GM12892 (cell line): ENCODE measurements around the gene LRRC42.

Experiments used
- DNase-seq: peaks from one replicate; pipeline ENCODE4 v3.0.0; 2011; ENCODE audit not compliant: insufficient read length
- FAIRE-seq: peaks from 2 replicates; lab custom pipeline; 2011; peaks lifted over from hg19 to GRCh38; lab: Jason Lieb, UNC
- POLR2A ChIP-seq: IDR thresholded peaks from 2 replicates; pipeline ENCODE4 v1.6.1; 2011; ENCODE audit warnings: low read depth, low read length, control low read depth
- POLR2AphosphoS5 ChIP-seq: IDR thresholded peaks from 2 replicates; pipeline ENCODE4 v1.6.1; 2011; ENCODE audit warnings: low read depth, low read length, control low read depth
- TAF1 ChIP-seq: IDR thresholded peaks from 2 replicates; pipeline ENCODE4 v1.6.1; 2011; ENCODE audit warnings: low read depth, mild to moderate bottlenecking, control low read depth, low read length, borderline replicate concordance

Gene LRRC42

DNA sequence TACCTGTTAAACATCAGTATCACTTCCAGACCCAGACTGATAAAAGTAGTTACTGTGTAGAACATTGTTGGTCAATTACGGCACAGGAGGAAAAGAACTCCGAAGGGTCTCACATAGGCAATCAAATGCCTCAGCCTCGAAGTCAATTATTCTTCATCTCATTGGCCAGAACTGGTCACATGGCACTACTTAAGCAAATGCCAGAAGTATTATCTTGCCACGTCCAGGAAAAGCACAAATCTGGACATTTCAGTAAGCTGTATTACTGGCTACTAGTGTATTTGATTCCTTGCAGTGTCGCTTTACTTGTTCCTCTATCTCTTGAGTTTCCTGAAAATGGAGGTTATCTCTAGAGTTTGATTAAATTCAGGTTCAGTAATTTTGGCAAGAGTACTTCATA, 27.8 kb upstream of the LRRC42 start:
- no peak for DNase-seq

DNA sequence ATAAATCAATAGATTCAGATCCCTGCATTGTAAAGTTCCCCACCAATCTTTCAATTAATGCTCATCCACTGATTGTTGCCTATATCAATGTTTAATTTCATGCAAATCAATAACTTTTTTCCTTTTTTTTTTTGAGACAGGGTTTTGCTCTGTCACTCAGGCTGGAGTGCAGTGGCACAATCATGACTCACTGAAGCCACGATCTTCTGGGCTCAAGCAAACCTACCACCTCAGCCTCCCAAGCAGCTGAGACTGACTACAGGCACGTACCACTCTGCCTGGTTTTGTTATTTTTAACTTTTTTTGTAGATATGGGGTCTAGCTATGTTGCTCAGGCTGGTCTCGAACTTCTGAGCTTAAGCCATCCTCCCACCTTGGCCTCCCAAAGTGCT, 26.5 kb upstream of the LRRC42 start:
- TF ChIP-seq TAF1 (no peak), POLR2A (no peak), POLR2AphosphoS5 (no peak)
- peak; percentile 33 for FAIRE-seq
- no peak for DNase-seq

More for the DNA sequence above, 27.8 kb upstream of the LRRC42 start:
- FAIRE-seq = no peak
- no peak for TF ChIP-seq POLR2AphosphoS5
- TF ChIP-seq TAF1 = no peak
- TF ChIP-seq POLR2A = no peak

- DNase-seq (no peak), FAIRE-seq (no peak)
- TF ChIP-seq POLR2AphosphoS5 = no peak
- no peak for TF ChIP-seq TAF1
- TF ChIP-seq POLR2A = no peak
Measured at GRCh38 chr1:53927376-53927881, 18.7 kb upstream of the LRRC42 start.

DNA sequence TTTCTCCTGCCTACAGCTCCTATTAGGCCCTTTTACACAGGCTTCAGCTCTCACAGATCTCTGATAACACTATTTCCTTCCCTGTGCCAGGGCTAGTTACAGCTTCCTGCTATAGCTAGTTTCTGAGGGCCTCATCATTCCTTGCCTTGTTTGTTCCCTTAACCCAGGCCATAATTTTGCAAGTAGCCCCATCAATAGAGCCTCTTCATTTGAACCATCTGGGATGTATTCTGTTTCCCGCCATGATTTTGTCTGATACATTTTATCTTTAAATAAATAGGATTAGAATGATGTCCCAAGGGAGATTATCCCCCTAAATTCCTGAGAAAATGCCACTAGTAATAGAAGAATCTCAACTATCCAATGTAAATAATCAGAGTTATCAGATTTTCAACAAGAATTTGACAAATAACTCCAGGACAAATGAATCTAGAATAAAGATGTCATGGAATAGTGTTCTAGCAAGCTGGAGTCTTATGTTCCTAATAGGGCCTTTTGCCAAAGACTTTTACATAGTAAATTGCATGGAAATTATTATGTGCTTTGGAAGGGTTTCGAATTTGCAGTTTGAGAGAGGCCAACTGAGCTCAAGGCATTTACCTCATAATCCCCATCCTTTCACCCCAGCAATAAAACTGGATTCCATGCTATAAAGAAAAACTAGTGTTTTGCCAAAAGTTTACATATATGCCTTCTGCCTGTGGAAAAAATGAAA, 16.7 kb upstream of the LRRC42 start:
- no peak for TF ChIP-seq POLR2A
- no peak for TF ChIP-seq POLR2AphosphoS5
- no peak for TF ChIP-seq TAF1
- DNase-seq = no peak
- no peak for FAIRE-seq

DNA sequence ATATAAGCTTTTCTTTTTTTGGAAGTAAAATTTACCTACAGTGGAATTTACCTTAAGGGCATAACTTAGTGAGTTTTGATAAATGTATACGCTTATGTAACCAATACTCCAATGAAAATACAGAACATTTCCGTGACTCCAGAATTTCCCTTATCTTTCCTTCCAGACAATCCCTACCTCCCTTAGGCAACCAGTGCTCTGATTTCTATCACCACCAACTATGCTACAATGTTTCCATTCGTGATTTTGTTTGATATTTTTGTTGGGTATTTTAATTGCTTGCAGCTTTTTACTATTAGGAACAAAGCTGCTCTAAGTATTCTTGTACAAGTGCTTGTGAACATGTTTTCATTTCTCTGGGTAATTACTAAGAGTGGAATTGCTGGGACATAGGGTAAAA, 15.2 kb upstream of the LRRC42 start:
- FAIRE-seq (no peak), DNase-seq (no peak)
- TF ChIP-seq POLR2A (no peak), TAF1 (no peak), POLR2AphosphoS5 (no peak)

DNA sequence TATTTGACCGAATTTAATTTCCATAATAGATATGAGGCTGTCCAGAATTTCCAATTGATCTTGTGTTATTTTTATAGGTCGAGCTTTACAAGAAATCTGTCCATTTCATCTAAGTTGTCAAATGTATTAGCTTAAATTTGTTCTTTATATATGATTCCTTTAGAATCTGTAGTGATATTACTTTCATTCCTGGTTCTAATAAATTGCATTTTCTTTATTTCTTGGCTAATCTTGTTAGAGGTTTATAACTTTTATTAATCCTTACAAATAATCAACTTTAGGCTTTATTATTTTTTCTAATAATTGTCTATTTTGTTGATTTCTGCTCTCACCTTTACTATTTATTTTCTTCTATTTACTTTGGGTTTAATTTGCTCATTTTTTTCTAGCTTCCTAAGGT, 14.6 kb upstream of the LRRC42 start:
- no peak for FAIRE-seq
- TF ChIP-seq POLR2A (no peak), TAF1 (no peak), POLR2AphosphoS5 (no peak)

DNA sequence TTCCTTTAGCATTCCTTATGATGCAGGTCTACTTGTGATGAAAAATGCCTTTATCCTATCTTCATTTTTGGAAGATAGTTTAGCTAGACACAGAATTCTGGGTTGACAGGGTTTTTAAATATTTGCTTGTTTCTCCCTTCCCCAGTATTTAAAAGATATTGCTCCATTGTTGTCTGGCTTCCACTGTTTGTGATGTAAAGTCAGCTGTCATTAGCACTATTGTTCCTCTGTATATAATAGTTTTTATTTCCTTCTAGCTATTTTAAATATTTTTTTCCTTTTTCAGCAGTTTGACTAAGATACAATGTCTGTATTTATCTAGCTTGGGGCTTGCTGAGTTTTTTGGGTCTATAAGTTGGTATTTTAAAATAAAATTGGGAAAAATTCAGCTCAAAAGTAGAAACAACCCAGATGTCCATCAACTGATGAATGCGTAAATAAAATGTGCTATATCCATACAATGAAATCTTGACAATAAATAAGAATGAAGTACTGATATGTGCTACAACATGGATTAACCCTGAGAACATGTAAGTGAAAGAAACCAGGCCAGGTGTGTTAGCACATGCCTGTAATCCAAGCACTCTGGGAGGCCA, 11.9 kb upstream of the LRRC42 start:
- DNase-seq = no peak
- TF ChIP-seq POLR2A (no peak), POLR2AphosphoS5 (no peak), TAF1 (no peak)
- FAIRE-seq = peak; percentile 14

More for the DNA sequence above, 14.6 kb upstream of the LRRC42 start:
- DNase-seq = no peak

DNA sequence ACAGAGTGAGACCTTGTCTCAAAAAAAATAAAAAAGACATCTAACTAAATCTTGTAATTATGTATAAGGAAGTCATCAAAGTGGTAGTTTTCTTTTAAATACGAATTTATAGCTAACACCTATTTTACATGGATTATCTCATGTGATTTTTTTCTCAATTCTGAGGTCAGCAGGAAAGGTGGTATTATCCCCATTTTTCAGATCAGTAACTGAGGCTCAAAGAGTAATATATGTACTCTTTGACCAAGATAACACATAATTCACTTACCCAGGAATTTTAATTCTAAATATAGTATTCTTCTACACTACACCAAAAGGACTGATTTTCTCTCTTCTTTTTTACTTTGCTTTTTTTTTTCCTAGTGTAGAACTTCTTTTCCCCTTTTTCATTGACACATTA, 9.7 kb upstream of the LRRC42 start:
- DNase-seq (no peak), FAIRE-seq (no peak)
- TF ChIP-seq POLR2AphosphoS5 (no peak), TAF1 (no peak), POLR2A (no peak)

DNA sequence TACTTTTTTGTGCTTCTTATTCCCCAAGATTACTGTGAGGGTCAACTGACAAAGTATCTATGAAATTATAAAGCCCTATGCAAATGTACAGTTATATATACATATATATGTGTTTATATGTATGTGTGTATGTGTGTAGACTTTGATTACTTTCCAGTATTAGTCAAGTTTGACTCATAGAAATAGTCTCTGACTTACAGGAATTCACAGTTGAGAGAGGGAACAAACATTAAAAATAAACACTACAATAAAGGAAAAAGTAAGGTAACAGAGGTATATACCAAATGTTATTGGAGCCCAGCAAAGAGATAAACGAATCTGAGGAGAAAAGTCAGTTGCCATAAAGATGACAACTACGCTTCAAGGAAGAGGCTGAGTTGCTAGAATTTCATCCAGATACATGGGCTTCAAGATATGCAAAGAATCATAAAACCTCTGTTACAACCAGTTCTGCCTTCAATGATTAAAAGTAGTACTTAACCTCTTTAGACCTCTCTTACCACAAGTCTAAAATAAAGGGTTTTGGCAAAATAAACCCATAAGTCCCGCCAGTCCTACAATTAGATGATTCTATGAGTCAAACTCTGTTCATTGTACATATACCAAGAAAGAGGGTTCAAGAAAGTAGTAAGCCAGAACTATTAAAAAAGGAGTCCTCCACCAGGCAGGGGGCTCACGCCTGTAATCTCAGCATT, 7.9 kb upstream of the LRRC42 start:
- FAIRE-seq = no peak
- no peak for DNase-seq
- TF ChIP-seq POLR2A = no peak
- no peak for TF ChIP-seq POLR2AphosphoS5
- TF ChIP-seq TAF1 = no peak

DNA sequence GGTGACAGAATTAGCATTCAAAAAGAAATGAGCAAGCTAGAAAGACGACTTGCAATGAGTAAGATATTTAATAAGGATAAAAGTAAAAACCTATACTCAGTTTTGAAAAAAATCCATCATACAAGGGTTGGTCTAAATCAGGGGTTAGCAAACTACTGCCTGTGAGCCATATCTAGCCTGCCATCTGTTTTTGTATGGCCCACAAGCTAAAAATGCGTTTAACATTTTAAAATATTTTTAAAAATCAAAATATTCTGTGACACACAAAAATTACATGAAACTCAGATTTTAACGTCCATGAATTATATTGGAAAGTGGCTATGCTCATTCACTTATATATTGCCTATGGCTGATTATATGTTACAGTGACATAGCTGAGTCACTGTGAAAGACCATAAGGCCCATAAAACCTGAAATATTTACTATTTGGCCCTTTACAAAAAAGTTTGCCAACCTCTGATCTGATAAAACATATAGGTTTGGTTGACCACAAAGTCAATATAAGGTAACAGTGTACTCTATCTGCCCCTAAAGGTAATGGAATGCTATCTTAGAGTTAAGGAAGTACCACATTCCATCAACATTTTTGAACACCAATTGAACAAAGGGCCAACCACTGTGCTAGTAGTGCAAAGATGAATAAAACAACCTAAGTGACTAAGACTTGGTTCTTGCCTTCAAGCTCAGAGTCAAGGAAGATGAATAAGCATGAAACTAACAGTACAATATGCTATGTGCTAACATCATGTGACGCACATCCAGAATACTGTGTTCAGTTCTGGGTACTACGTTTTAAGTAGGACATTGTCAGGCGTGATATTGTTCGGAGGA, 3.8 kb upstream of the LRRC42 start:
- peak; percentile 61 for FAIRE-seq
- DNase-seq = no peak
- TF ChIP-seq POLR2A = no peak
- TF ChIP-seq POLR2AphosphoS5 = no peak
- no peak for TF ChIP-seq TAF1
